Prostate gland (tissue), 2 donors: ENCODE results near the gene ADAM8.

Source experiments
- CTCF ChIP-seq, 4 experiments: fragments of 200-600 bp in 2 of 4; fragments of 450-650 bp in 2 of 4; sonication (generic) in 2 of 4; IDR thresholded peaks; 1 replicate in 3 of 4; 2 replicates in 1 of 4; pipeline ENCODE4 v1.5.1; 2016 to 2019; ENCODE audit warnings: antibody characterized with exemption in 4 of 4, mild to moderate bottlenecking in 2 of 4, moderate library complexity in 2 of 4
- POLR2A ChIP-seq: fragments of 450-650 bp; IDR thresholded peaks from one replicate; pipeline ENCODE4 v1.6.1; 2016; ENCODE audit warnings: antibody characterized with exemption, mild to moderate bottlenecking
- POLR2AphosphoS5 ChIP-seq: sonication (generic); formaldehyde crosslinking; IDR thresholded peaks from one replicate; pipeline ENCODE4 v1.6.1; 2017; ENCODE audit warnings: antibody characterized with exemption

- TF ChIP-seq POLR2A (no peak), CTCF (IDR thresholded peaks at IDR 0.05) (no peak), POLR2AphosphoS5 (no peak)
These were observed 40.1 kb upstream of the ADAM8 start for GRCh38 chr10:133316732-133317131.
